ENCODE data around the gene PLCL2.

PLCL2 gene

DNA sequence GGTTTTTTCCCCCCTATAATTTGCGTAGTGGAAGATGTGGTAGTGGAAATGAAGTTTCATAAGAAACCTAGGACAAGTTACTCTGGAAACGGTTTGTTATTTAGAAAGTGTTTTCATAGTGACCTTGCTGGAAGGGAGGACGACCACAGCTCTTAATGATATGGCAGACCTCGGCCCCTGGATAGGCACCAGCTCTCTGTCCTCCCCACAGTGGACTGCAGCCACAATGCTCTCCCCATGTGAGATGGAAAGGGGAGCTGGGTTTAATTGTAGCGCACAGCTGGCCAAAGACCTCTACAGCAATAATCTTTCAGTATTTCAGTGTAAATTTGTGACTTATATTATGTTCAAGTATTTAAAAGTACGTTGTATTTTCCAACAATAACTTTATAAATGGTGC lies 151.2 kb downstream of the PLCL2 start:
- Histone ChIP-seq H3K9me3 (ENCODE audit: insufficient read depth, low read length) (no peaks in the 10 kb centered on the region), H3K27me3 (ENCODE audit: insufficient read depth, insufficient read length) (no peaks in the 10 kb centered on the region), H3K4me1 (ENCODE audit: insufficient read depth, insufficient read length) (no peaks in the 10 kb centered on the region), H3K9ac (ENCODE audit: insufficient read length, low read depth) (no peak overlapping the region), H3K4me3 (ENCODE audit: insufficient read length, low read depth) (no peak overlapping the region), H3K36me3 (ENCODE audit: insufficient read depth, insufficient read length, low read length) (no peaks in the 10 kb centered on the region)
- DNase-seq (ENCODE audit: low read depth, low spot score) = no peak
- TF ChIP-seq SUZ12 (IDR thresholded peaks at IDR 0.05; ENCODE audit: extremely low read depth, insufficient read depth, insufficient read length) (no peak), YY1 (IDR thresholded peaks at IDR 0.05; ENCODE audit: insufficient read depth, insufficient read length) (no peak), ZNF274 (IDR thresholded peaks at IDR 0.05; ENCODE audit: low read depth, low read length) (no peak)

- no peaks in the 10 kb centered on the region for H3K9me3 ChIP-seq (ENCODE audit: insufficient read depth, low read length)
- no peak overlapping the region for H3K9ac ChIP-seq (ENCODE audit: insufficient read length, low read depth)
These were observed 153.4 kb downstream of the PLCL2 start for GRCh38 chr3:17038141-17038540.

DNA sequence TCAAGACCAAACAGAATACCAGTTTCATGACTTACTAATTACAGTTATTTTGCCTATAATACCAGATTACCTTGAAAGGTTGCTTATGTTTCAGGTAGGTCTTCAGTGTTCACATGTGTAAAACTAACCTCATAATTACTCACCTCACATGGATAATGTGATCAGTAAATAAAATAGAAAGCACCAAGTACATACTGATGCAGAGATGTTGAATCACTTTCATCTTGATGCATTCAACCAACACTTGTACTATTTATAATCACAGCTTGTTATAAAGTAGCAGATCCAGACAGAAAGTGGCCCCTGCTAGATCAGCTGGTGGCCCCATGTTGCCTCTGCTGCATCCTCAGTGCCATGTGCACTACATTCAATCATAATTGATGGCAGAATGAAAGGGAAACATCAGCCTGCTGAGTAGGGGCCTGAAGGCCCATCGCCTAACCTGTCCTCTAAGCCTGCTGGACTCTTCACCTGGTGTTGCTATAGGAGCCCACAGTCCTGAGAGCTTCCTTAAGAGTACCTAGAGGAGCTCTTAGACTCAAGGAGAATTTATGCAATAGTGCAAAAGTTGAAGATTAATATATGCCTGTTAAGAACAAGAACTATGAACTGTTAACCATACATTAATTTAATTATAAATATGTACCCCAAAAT lies 154.3 kb downstream of the PLCL2 start:
- no peaks in the 10 kb centered on the region for H3K4me1 ChIP-seq (ENCODE audit: insufficient read depth, insufficient read length)
- no peak for DNase-seq (ENCODE audit: low read depth, low spot score)
- H3K9ac ChIP-seq (ENCODE audit: insufficient read length, low read depth) = no peak overlapping the region
- no peaks in the 10 kb centered on the region for H3K27me3 ChIP-seq (ENCODE audit: insufficient read depth, insufficient read length)
- H3K4me3 ChIP-seq (ENCODE audit: insufficient read length, low read depth) = no peak overlapping the region
- TF ChIP-seq YY1 (IDR thresholded peaks at IDR 0.05; ENCODE audit: insufficient read depth, insufficient read length) = no peak
- TF ChIP-seq ZNF274 (IDR thresholded peaks at IDR 0.05; ENCODE audit: low read depth, low read length) = no peak
- no peak for TF ChIP-seq SUZ12 (IDR thresholded peaks at IDR 0.05; ENCODE audit: extremely low read depth, insufficient read depth, insufficient read length)
- no peaks in the 10 kb centered on the region for H3K36me3 ChIP-seq (ENCODE audit: insufficient read depth, insufficient read length, low read length)
- H3K9me3 ChIP-seq (ENCODE audit: insufficient read depth, low read length) = no peaks in the 10 kb centered on the region

More at GRCh38 chr3:17038141-17038540, 153.4 kb downstream of the PLCL2 start:
- no peak for DNase-seq (ENCODE audit: low read depth, low spot score)
- no peak for TF ChIP-seq ZNF274 (IDR thresholded peaks at IDR 0.05; ENCODE audit: low read depth, low read length)
- TF ChIP-seq YY1 (IDR thresholded peaks at IDR 0.05; ENCODE audit: insufficient read depth, insufficient read length) = no peak
- Histone ChIP-seq H3K4me3 (ENCODE audit: insufficient read length, low read depth) (no peak overlapping the region), H3K36me3 (ENCODE audit: insufficient read depth, insufficient read length, low read length) (no peaks in the 10 kb centered on the region), H3K27me3 (ENCODE audit: insufficient read depth, insufficient read length) (no peaks in the 10 kb centered on the region), H3K4me1 (ENCODE audit: insufficient read depth, insufficient read length) (no peaks in the 10 kb centered on the region)

DNA sequence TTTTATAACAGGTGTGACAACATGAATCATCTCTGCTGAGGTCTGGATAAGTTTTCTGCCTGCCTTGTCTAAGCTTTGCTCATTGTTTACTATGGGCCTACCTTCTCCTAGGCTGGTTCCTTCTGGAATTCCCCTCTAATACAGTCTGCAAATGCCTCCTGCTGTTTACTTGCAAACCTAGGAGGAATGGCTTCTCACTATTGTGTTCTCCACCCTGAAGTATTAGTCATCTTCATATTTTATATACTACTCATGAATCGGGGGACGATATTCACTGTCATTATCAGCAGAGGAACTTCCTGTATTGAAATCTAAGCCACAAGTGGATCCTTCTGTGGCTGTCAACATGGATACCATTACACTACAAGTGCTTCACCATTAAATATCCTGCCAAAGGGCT lies 154.8 kb downstream of the PLCL2 start:
- H3K4me1 ChIP-seq (ENCODE audit: insufficient read depth, insufficient read length) = no peaks in the 10 kb centered on the region
- no peak for TF ChIP-seq YY1 (IDR thresholded peaks at IDR 0.05; ENCODE audit: insufficient read depth, insufficient read length)
- no peak for TF ChIP-seq ZNF274 (IDR thresholded peaks at IDR 0.05; ENCODE audit: low read depth, low read length)
- no peak for TF ChIP-seq SUZ12 (IDR thresholded peaks at IDR 0.05; ENCODE audit: extremely low read depth, insufficient read depth, insufficient read length)
- H3K36me3 ChIP-seq (ENCODE audit: insufficient read depth, insufficient read length, low read length) = no peaks in the 10 kb centered on the region
- H3K27me3 ChIP-seq (ENCODE audit: insufficient read depth, insufficient read length) = no peaks in the 10 kb centered on the region
- DNase-seq (ENCODE audit: low read depth, low spot score) = no peak
- H3K4me3 ChIP-seq (ENCODE audit: insufficient read length, low read depth) = no peak overlapping the region
- H3K9ac ChIP-seq (ENCODE audit: insufficient read length, low read depth) = no peak overlapping the region
- no peaks in the 10 kb centered on the region for H3K9me3 ChIP-seq (ENCODE audit: insufficient read depth, low read length)

- Histone ChIP-seq H3K27me3 (ENCODE audit: insufficient read depth, insufficient read length) (no peaks in the 10 kb centered on the region), H3K36me3 (ENCODE audit: insufficient read depth, insufficient read length, low read length) (no peaks in the 10 kb centered on the region), H3K9ac (ENCODE audit: insufficient read length, low read depth) (no peak overlapping the region), H3K9me3 (ENCODE audit: insufficient read depth, low read length) (no peaks in the 10 kb centered on the region), H3K4me3 (ENCODE audit: insufficient read length, low read depth) (no peak overlapping the region), H3K4me1 (ENCODE audit: insufficient read depth, insufficient read length) (no peaks in the 10 kb centered on the region)
- TF ChIP-seq YY1 (IDR thresholded peaks at IDR 0.05; ENCODE audit: insufficient read depth, insufficient read length) (no peak), ZNF274 (IDR thresholded peaks at IDR 0.05; ENCODE audit: low read depth, low read length) (no peak), SUZ12 (IDR thresholded peaks at IDR 0.05; ENCODE audit: extremely low read depth, insufficient read depth, insufficient read length) (no peak)
- DNase-seq (ENCODE audit: low read depth, low spot score) = no peak
These were observed 155.7 kb downstream of the PLCL2 start for GRCh38 chr3:17040322-17040989.

DNA sequence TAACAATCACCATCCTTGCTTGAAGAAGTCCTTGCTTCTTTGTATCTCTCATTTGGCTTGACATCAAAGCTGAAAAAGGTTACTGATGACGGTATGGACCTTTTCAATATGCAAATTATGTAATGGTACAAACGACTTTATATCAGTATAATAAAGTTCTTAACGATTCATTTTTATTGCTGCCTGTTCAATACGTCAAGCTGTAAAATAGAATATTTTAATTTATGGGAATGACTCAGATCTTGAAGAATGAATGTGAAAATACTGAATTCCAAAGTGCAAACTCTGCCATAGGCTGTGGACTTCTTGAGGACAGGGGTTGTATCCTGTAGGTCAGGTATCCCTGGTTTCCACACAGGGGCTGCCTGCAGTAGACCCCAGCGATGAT lies 156.2 kb downstream of the PLCL2 start:
- H3K4me3 ChIP-seq (ENCODE audit: insufficient read length, low read depth) = no peak overlapping the region
- H3K36me3 ChIP-seq (ENCODE audit: insufficient read depth, insufficient read length, low read length) = no peaks in the 10 kb centered on the region
- TF ChIP-seq SUZ12 (IDR thresholded peaks at IDR 0.05; ENCODE audit: extremely low read depth, insufficient read depth, insufficient read length) (no peak), YY1 (IDR thresholded peaks at IDR 0.05; ENCODE audit: insufficient read depth, insufficient read length) (no peak), ZNF274 (IDR thresholded peaks at IDR 0.05; ENCODE audit: low read depth, low read length) (no peak)
- no peaks in the 10 kb centered on the region for H3K27me3 ChIP-seq (ENCODE audit: insufficient read depth, insufficient read length)
- no peaks in the 10 kb centered on the region for H3K4me1 ChIP-seq (ENCODE audit: insufficient read depth, insufficient read length)
- H3K9ac ChIP-seq (ENCODE audit: insufficient read length, low read depth) = no peak overlapping the region
- DNase-seq (ENCODE audit: low read depth, low spot score) = no peak
- no peaks in the 10 kb centered on the region for H3K9me3 ChIP-seq (ENCODE audit: insufficient read depth, low read length)

GRCh38 chr3:17044855-17045254 lies 160.1 kb downstream of the PLCL2 start:
- Histone ChIP-seq H3K4me3 (ENCODE audit: insufficient read length, low read depth) (no peak overlapping the region), H3K36me3 (ENCODE audit: insufficient read depth, insufficient read length, low read length) (no peaks in the 10 kb centered on the region), H3K9me3 (ENCODE audit: insufficient read depth, low read length) (no peaks in the 10 kb centered on the region), H3K27me3 (ENCODE audit: insufficient read depth, insufficient read length) (no peaks in the 10 kb centered on the region), H3K9ac (ENCODE audit: insufficient read length, low read depth) (no peak overlapping the region), H3K4me1 (ENCODE audit: insufficient read depth, insufficient read length) (peaks cover 2% of the 10 kb centered on the region)
- TF ChIP-seq SUZ12 (IDR thresholded peaks at IDR 0.05; ENCODE audit: extremely low read depth, insufficient read depth, insufficient read length) (no peak), YY1 (IDR thresholded peaks at IDR 0.05; ENCODE audit: insufficient read depth, insufficient read length) (no peak), ZNF274 (IDR thresholded peaks at IDR 0.05; ENCODE audit: low read depth, low read length) (no peak)
- no peak for DNase-seq (ENCODE audit: low read depth, low spot score)
